Body of pancreas (tissue), 4 donors: ENCODE data around the gene ABCB9. TPM values are rescaled to one million over a fixed set of nuclear protein-coding genes. Genes with fewer than 3 reads are reported as not detected.

Source experiments
- ATAC-seq: fragments of 150-250 bp; one replicate; pipeline ENCODE4 v1.9.1; 2016
- DNase-seq, 4 donors: peaks; one replicate each; pipeline ENCODE4 v3.0.0-alpha.2; 2019
- H3K27ac ChIP-seq, 4 donors: fragments of 200-600 bp; sonication (generic); 1 replicate in 3 of 4; 2 replicates in 1 of 4; pipeline versions ENCODE4 v1.5.1 to v1.6.1; 2016 to 2019; ENCODE audit warnings: mild to moderate bottlenecking in 1 of 4, mixed read lengths in 1 of 4, moderate library complexity in 1 of 4
- H3K27me3 ChIP-seq, 2 donors: fragments of 200-600 bp; sonication (generic); one replicate each; pipeline ENCODE4 v1.6.0; 2016; ENCODE audit warnings: mild to moderate bottlenecking in 1 of 2
- H3K36me3 ChIP-seq, 2 donors: fragments of 200-600 bp; sonication (generic); replicated peaks in 1 of 2; 2 replicates each; pipeline ENCODE4 v1.5.1; 2016; ENCODE audit warnings: low read depth in 2 of 2; ENCODE audit not compliant: insufficient read depth in 1 of 2
- H3K4me1 ChIP-seq: fragments of 200-600 bp; sonication (generic); one replicate; pipeline ENCODE4 v1.6.0; 2016
- H3K4me3 ChIP-seq, 2 donors: fragments of 200-600 bp; sonication (generic); 1 replicate in 1 of 2; 2 replicates in 1 of 2; pipeline ENCODE4 v1.5.1; 2016 to 2019
- H3K9me3 ChIP-seq, 3 donors: fragments of 200-600 bp; sonication (generic); 1 replicate in 2 of 3; 2 replicates in 1 of 3; pipeline ENCODE4 v1.5.1; 2016
- CTCF ChIP-seq, 7 experiments: fragments of 450-650 bp in 4 of 7; fragments of 200-600 bp in 3 of 7; sonication (generic) in 3 of 7; IDR thresholded peaks; one replicate each; pipeline ENCODE4 v1.5.1; 2016 to 2019; ENCODE audit warnings: antibody characterized with exemption in 7 of 7
- POLR2A ChIP-seq, 3 donors: fragments of 450-650 bp; IDR thresholded peaks; one replicate each; pipeline ENCODE4 v1.6.1; 2016; ENCODE audit warnings: antibody characterized with exemption in 3 of 3, mild to moderate bottlenecking in 2 of 3
- WGBS, 2 donors: methylation state at CpG; one replicate each; pipeline ENCODE4 v1.1.5; 2017; 5-methylcytosine and 5-hydroxymethylcytosine counted together
- intact Hi-C: fragments of 100-400 bp; cut with DNase I; formaldehyde crosslinking; loops from one replicate; pipeline ENCODE4 v1.15.1; 2023
- total RNA-seq, 2 donors: library from RNA; depleted of rRNA; stranded (reverse); fragments of >200 nt; gene quantifications; one replicate each; pipeline ENCODE4 v1.1.0, GENCODE V29; 2016

The ABCB9 gene
- total RNA-seq, 2 donors from 2014 or later, result 5.2 to 7.9 TPM

- H3K9me3 ChIP-seq, result no peaks in the 10 kb centered on the region
Observed at GRCh38 chr12:122935318-122935717, 30.9 kb downstream of the ABCB9 start.

DNA sequence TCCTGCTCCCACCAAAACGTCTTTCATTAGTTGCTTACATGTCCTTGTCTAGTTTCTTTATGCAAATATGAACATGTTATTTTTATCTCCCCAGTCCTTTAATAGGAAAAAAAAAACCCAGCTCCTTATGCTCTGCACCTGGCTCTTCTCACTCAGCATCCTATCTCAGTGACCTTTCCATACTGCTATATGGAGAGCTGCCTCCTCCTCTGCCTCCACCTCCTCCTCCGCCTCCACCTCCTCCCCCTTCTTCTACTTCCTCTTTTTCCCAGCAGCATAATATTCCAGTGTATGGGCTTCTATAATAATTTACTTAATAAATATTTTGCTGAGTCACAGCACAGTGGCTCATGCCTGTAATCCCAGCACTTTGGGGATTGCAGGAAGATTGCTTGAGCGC lies 31.5 kb downstream of the ABCB9 start:
- Histone ChIP-seq H3K36me3 (no peaks in the 10 kb centered on the region), H3K27ac (no peak overlapping the region), H3K27me3 (no peaks in the 10 kb centered on the region), H3K9me3 (no peaks in the 10 kb centered on the region), H3K4me1 (no peaks in the 10 kb centered on the region), H3K4me3 (no peak overlapping the region)
- TF ChIP-seq POLR2A (IDR thresholded peaks at IDR 0.05) (no peak), CTCF (IDR thresholded peaks at IDR 0.05) (no peak)
- intact Hi-C loops, result no loop called here
- no peak for DNase-seq
- no peak for ATAC-seq
- 62 to 66% methylated on average over 3 of the region's 3 CpGs for WGBS, 2 donors

More at GRCh38 chr12:122935318-122935717, 30.9 kb downstream of the ABCB9 start:
- no peak overlapping the region for H3K27ac ChIP-seq
- no peaks in the 10 kb centered on the region for H3K4me1 ChIP-seq
- H3K4me3 ChIP-seq, result no peak overlapping the region
- H3K36me3 ChIP-seq, result no peaks in the 10 kb centered on the region
- ATAC-seq, result no peak
- TF ChIP-seq CTCF (IDR thresholded peaks at IDR 0.05) (no peak), POLR2A (IDR thresholded peaks at IDR 0.05) (no peak)
- WGBS, 2 donors, result 89 to 94% methylated on average over 8 of the region's 8 CpGs
- intact Hi-C loops, result no loop called here
- no peak for DNase-seq
- H3K27me3 ChIP-seq, result no peaks in the 10 kb centered on the region

- no peak for ATAC-seq
- 90 to 94% methylated on average over 2 to 8 of the region's 8 CpGs for WGBS, 2 donors
Observed at GRCh38 chr12:122932207-122932606, 34.1 kb downstream of the ABCB9 start.

GRCh38 chr12:122929812-122930211 lies 36.5 kb downstream of the ABCB9 start:
- 93 to 94% methylated on average over 8 to 22 of the region's 23 CpGs for WGBS, 2 donors
- Histone ChIP-seq H3K4me1 (no peaks in the 10 kb centered on the region), H3K36me3 (no peaks in the 10 kb centered on the region), H3K27me3 (no peaks in the 10 kb centered on the region), H3K9me3 (no peaks in the 10 kb centered on the region), H3K4me3 (no peak overlapping the region), H3K27ac (no peak overlapping the region)
- intact Hi-C loops, result no loop called here
- no peak for TF ChIP-seq POLR2A (IDR thresholded peaks at IDR 0.05)
- TF ChIP-seq CTCF (IDR thresholded peaks at IDR 0.05), result no peak
- DNase-seq, result no peak
- ATAC-seq, result no peak

More at GRCh38 chr12:122932207-122932606, 34.1 kb downstream of the ABCB9 start:
- H3K36me3 ChIP-seq, result no peaks in the 10 kb centered on the region
- H3K27me3 ChIP-seq, result no peaks in the 10 kb centered on the region
- H3K9me3 ChIP-seq, result no peaks in the 10 kb centered on the region
- TF ChIP-seq CTCF (IDR thresholded peaks at IDR 0.05) (no peak), POLR2A (IDR thresholded peaks at IDR 0.05) (no peak)
- no peak overlapping the region for H3K4me3 ChIP-seq
- no peak overlapping the region for H3K27ac ChIP-seq
- DNase-seq, result no peak
- intact Hi-C loops, result no loop called here
- no peaks in the 10 kb centered on the region for H3K4me1 ChIP-seq

GRCh38 chr12:122929148-122929538 lies 37.1 kb downstream of the ABCB9 start:
- H3K4me1 ChIP-seq, result no peaks in the 10 kb centered on the region
- no peak overlapping the region for H3K4me3 ChIP-seq
- DNase-seq (no peak), ATAC-seq (no peak)
- no peaks in the 10 kb centered on the region for H3K36me3 ChIP-seq
- intact Hi-C loops, result no loop called here
- TF ChIP-seq CTCF (IDR thresholded peaks at IDR 0.05) (no peak), POLR2A (IDR thresholded peaks at IDR 0.05) (no peak)
- no peak overlapping the region for H3K27ac ChIP-seq
- 72 to 97% methylated on average over 11 to 12 of the region's 14 CpGs for WGBS, 2 donors
- H3K9me3 ChIP-seq, result no peaks in the 10 kb centered on the region
- no peaks in the 10 kb centered on the region for H3K27me3 ChIP-seq
